Measurements from ENCODE around the gene SH2D1A. TPM values are rescaled to one million over a fixed set of nuclear protein-coding genes. Genes with fewer than 3 reads are reported as not detected.

The SH2D1A gene
- total and polyA plus RNA-seq, 4 donors, result 0.27 to 2.1 (median 0.65) TPM

GRCh38 chrX:124346877-124347241 lies 496 bp downstream of the SH2D1A start:
- Histone ChIP-seq H3K36me3 (ENCODE audit: control insufficient read depth in 4 of 4, insufficient read depth in 3 of 4, low read depth in 1 of 4, low read length in 3 of 4) (no peaks in the 10 kb centered on the region), H3K9ac (ENCODE audit: low read depth in 1 of 2, low read length in 2 of 2) (no peak overlapping the region), H3K4me3 (ENCODE audit: low read depth in 1 of 3, low read length in 3 of 3) (no peak overlapping the region), H3K9me3 (ENCODE audit: control insufficient read depth in 4 of 4, low read length in 3 of 4) (no peaks in the 10 kb centered on the region), H3K4me1 (ENCODE audit: control insufficient read depth in 4 of 4, insufficient read depth in 4 of 4, low read length in 3 of 4) (no peaks in the 10 kb centered on the region), H3K27ac (ENCODE audit: low read depth in 1 of 2, low read length in 2 of 2) (no peak overlapping the region), H3K27me3 (ENCODE audit: control insufficient read depth in 4 of 4, insufficient read depth in 4 of 4, low read length in 3 of 4) (no peaks in the 10 kb centered on the region)
- WGBS, result 86% methylated on average over 15 of the region's 15 CpGs
- no peak for TF ChIP-seq MAX (IDR thresholded peaks at IDR 0.05)
- TF ChIP-seq FOXA2 (IDR thresholded peaks at IDR 0.05), result no peak
- TF ChIP-seq RXRA (IDR thresholded peaks at IDR 0.05), result no peak
- TF ChIP-seq HNF4A (conservative IDR thresholded peaks at IDR 0.05), result no peak
- no peak for TF ChIP-seq RAD21 (IDR thresholded peaks at IDR 0.05)
- TF ChIP-seq ZBTB33 (IDR thresholded peaks at IDR 0.05), result no peak
- no peak for TF ChIP-seq ATF3 (IDR thresholded peaks at IDR 0.05)
- TF ChIP-seq CTCF (IDR thresholded peaks at IDR 0.05; ENCODE audit: low read depth, low read length, missing input control), result no peak
- TF ChIP-seq GABPA (IDR thresholded peaks at IDR 0.05 in 1 of 2, conservative IDR thresholded peaks at IDR 0.05 in 1 of 2), result no peak
- no peak for TF ChIP-seq NR2F2 (IDR thresholded peaks at IDR 0.05)
- no peak for DNase-seq (ENCODE audit: low spot score)

GRCh38 chrX:124347242-124347641 lies 879 bp downstream of the SH2D1A start:
- no peak for TF ChIP-seq HNF4G (IDR thresholded peaks at IDR 0.05)
- no peak for TF ChIP-seq JUND (IDR thresholded peaks at IDR 0.05)
- TF ChIP-seq NR2F2 (IDR thresholded peaks at IDR 0.05), result no peak
- TF ChIP-seq YY1 (IDR thresholded peaks at IDR 0.05), result no peak
- no peak for TF ChIP-seq HNF4A (conservative IDR thresholded peaks at IDR 0.05)
- no peak for TF ChIP-seq FOXA1 (IDR thresholded peaks at IDR 0.05)
- no peak for TF ChIP-seq SP1 (IDR thresholded peaks at IDR 0.05)
- no peak for TF ChIP-seq REST (IDR thresholded peaks at IDR 0.05)
- no peak for TF ChIP-seq RAD21 (IDR thresholded peaks at IDR 0.05)
- TF ChIP-seq FOXA2 (IDR thresholded peaks at IDR 0.05), result no peak
- no peak for TF ChIP-seq EGR1 (IDR thresholded peaks at IDR 0.05; ENCODE audit: low read depth in 2 of 2)
- 49% methylated on average over 5 of the region's 5 CpGs for WGBS
- H3K27ac ChIP-seq (ENCODE audit: low read depth in 1 of 2, low read length in 2 of 2), result no peak overlapping the region

More at GRCh38 chrX:124347242-124347641, 879 bp downstream of the SH2D1A start:
- Histone ChIP-seq H3K27me3 (ENCODE audit: control insufficient read depth in 4 of 4, insufficient read depth in 4 of 4, low read length in 3 of 4) (no peaks in the 10 kb centered on the region), H3K4me1 (ENCODE audit: control insufficient read depth in 4 of 4, insufficient read depth in 4 of 4, low read length in 3 of 4) (no peaks in the 10 kb centered on the region), H3K9ac (ENCODE audit: low read depth in 1 of 2, low read length in 2 of 2) (no peak overlapping the region), H3K9me3 (ENCODE audit: control insufficient read depth in 4 of 4, low read length in 3 of 4) (no peaks in the 10 kb centered on the region), H3K36me3 (ENCODE audit: control insufficient read depth in 4 of 4, insufficient read depth in 3 of 4, low read depth in 1 of 4, low read length in 3 of 4) (no peaks in the 10 kb centered on the region), H3K4me3 (ENCODE audit: low read depth in 1 of 3, low read length in 3 of 3) (no peak overlapping the region)
- DNase-seq (ENCODE audit: low spot score), result no peak
